ENCODE measurements around the gene ADAMTS20.

DNA sequence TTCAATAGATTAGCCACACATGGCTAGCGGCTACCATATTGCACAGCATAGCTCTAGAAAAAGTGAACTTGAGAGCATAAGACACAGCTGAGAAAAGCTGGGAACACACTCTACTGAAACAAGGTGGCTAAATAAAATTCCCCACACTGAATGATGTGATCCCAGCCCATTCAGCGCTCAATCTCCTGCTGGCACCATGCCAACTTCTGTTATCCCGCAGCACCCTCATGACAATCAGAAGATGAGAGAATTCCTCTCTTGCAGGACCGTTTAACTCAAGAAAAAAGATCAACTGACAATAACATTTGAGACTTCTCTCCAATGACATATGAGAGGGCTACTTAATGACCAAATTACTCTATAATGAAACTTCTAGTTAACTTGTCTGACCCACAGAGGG lies 115.4 kb downstream of the ADAMTS20 start:
- TF ChIP-seq CTCF (optimal IDR thresholded peaks at IDR 0.05 in 1 of 3, IDR thresholded peaks at IDR 0.05 in 1 of 3, conservative IDR thresholded peaks at IDR 0.05 in 1 of 3; ENCODE audit: extremely low read depth in 1 of 3, insufficient read depth in 2 of 3, low read length in 3 of 3), result no peak
- TF ChIP-seq EZH2 (IDR thresholded peaks at IDR 0.05; ENCODE audit: low read length), result no peak

Measured in keratinocyte (primary cell).